Mucosa of descending colon (tissue), 3 donors: ENCODE data around the gene NUDT3. TPM values are rescaled to one million over a fixed set of nuclear protein-coding genes. Genes with fewer than 3 reads are reported as not detected.
A peak's percentile ranks its signal among the peaks of the same experiment; 100 is the strongest.

ENCODE experiments used
- ATAC-seq: fragments of 200-7000 bp; cut with Tn5 transposase; one replicate; pipeline ENCODE4 v1.9.1; 2020; ENCODE audit warnings: mild to moderate bottlenecking, moderate library complexity
- DNase-seq, 3 donors: peaks; one replicate each; pipeline ENCODE4 v3.0.0-alpha.2; 2020
- H3K36me3 ChIP-seq: fragments of 200-600 bp; one replicate; pipeline ENCODE4 v1.8.0; 2021; ENCODE audit warnings: low read depth, mild to moderate bottlenecking
- H3K4me1 ChIP-seq: fragments of 200-600 bp; one replicate; pipeline ENCODE4 v1.8.0; 2021; ENCODE audit warnings: low read depth, mild to moderate bottlenecking
- H3K4me3 ChIP-seq: fragments of 200-600 bp; one replicate; pipeline ENCODE4 v1.8.0; 2021; ENCODE audit warnings: mild to moderate bottlenecking
- H3K9me3 ChIP-seq: fragments of 200-600 bp; one replicate; pipeline ENCODE4 v1.8.0; 2021; ENCODE audit warnings: mild to moderate bottlenecking
- CTCF ChIP-seq: fragments of 200-600 bp; IDR thresholded peaks from one replicate; pipeline ENCODE4 v1.8.0; 2022; ENCODE audit warnings: antibody characterized with exemption, mild to moderate bottlenecking
- intact Hi-C, 2 donors: fragments of 100-400 bp; cut with DNase I in 1 of 2; cut with micrococcal nuclease in 1 of 2; formaldehyde crosslinking; loops; one replicate each; pipeline versions ENCODE4 v1.11.0 to v1.11.1; 2022; cut with DNase I, micrococcal nuclease
- total RNA-seq, 3 donors: library from RNA; stranded (reverse); fragmentation: NEBNext Ultra II Directional in 2 of 3; extraction: Animal tissue kit (Norgen Biotek cat#: 25700) in 2 of 3; gene quantifications; one replicate each; pipeline versions ENCODE4 v1.2.1 to v1.2.4, GENCODE V29; 2021 to 2023
- donor health status: DM: no; HTN: no; CAD: no; lungs with moderate emphysema.
- donor health status: DM: no; HTN: no; CAD: no.
- donor health status: DM: no; HTN: yes; CAD: no.

Gene NUDT3
- total RNA-seq, 3 donors from 2014 or later: 19.1 to 48.7 (median 26.7) TPM

- H3K4me1 ChIP-seq: no peaks in the 10 kb centered on the region
- no peak overlapping the region for H3K4me3 ChIP-seq
- no peaks in the 10 kb centered on the region for H3K36me3 ChIP-seq
- intact Hi-C loops: no loop called here
- TF ChIP-seq CTCF: no peak
- ATAC-seq (no peak), DNase-seq (no peak)
- H3K9me3 ChIP-seq: no peaks in the 10 kb centered on the region
Measured at GRCh38 chr6:34323300-34323699, 69.2 kb downstream of the NUDT3 start.

- ATAC-seq (no peak), DNase-seq (no peak)
- intact Hi-C loops: no loop called here
- Histone ChIP-seq H3K36me3 (no peaks in the 10 kb centered on the region), H3K4me3 (no peak overlapping the region), H3K4me1 (no peaks in the 10 kb centered on the region), H3K9me3 (no peaks in the 10 kb centered on the region)
- TF ChIP-seq CTCF: no peak
Measured at GRCh38 chr6:34322732-34323131, 69.7 kb downstream of the NUDT3 start.

- ATAC-seq: no peak
- intact Hi-C loops: no loop called here
- Histone ChIP-seq H3K9me3 (no peaks in the 10 kb centered on the region), H3K4me1 (no peaks in the 10 kb centered on the region), H3K4me3 (no peak overlapping the region), H3K36me3 (no peaks in the 10 kb centered on the region)
- no peak for TF ChIP-seq CTCF
- no peak for DNase-seq
Measured at GRCh38 chr6:34321821-34322220, 70.6 kb downstream of the NUDT3 start.

- peak; percentile 39 for ATAC-seq
- TF ChIP-seq CTCF: no peak
- no peaks in the 10 kb centered on the region for H3K36me3 ChIP-seq
- H3K4me3 ChIP-seq: no peak overlapping the region
- DNase-seq: no peak
- intact Hi-C loops: no loop called here
- H3K4me1 ChIP-seq: no peaks in the 10 kb centered on the region
- no peaks in the 10 kb centered on the region for H3K9me3 ChIP-seq
Measured at GRCh38 chr6:34319471-34319885, 73.0 kb downstream of the NUDT3 start.

- no peaks in the 10 kb centered on the region for H3K36me3 ChIP-seq
- no peaks in the 10 kb centered on the region for H3K9me3 ChIP-seq
- no peak for ATAC-seq
- no peak for TF ChIP-seq CTCF
- DNase-seq: no peak
- H3K4me3 ChIP-seq: no peak overlapping the region
- H3K4me1 ChIP-seq: no peaks in the 10 kb centered on the region
- intact Hi-C loops: no loop called here
Measured at GRCh38 chr6:34318499-34319470, 73.7 kb downstream of the NUDT3 start.
